ENCODE results near the gene SCN5A. TPM values are rescaled to one million over a fixed set of nuclear protein-coding genes. Genes with fewer than 3 reads are reported as not detected.

The SCN5A gene
- polyA plus RNA-seq (2012; ENCODE audit: insufficient read depth, insufficient read length, low read depth), result 1.4 TPM

GRCh38 chr3:38649500-38650247 is at the start of gene SCN5A:
TSS of gene SCN5A (minus strand) at chr3:38649687. CDS start at chr3:38633307, 16,380 bp downstream.
- Histone ChIP-seq H3K9me3 (no peaks in the 10 kb centered on the region), H3K4me1 (no peaks in the 10 kb centered on the region), H3K4me3 (ENCODE audit: low read depth, low read length) (peak within 1 kb of the TSS; percentile 54), H3K36me3 (no peaks in the 10 kb centered on the region), H3K27me3 (no peaks in the 10 kb centered on the region)
- TF ChIP-seq CTCF (IDR thresholded peaks at IDR 0.05; ENCODE audit: low read depth, low read length), result no peak
- peak; percentile 61 for DNase-seq

DNA sequence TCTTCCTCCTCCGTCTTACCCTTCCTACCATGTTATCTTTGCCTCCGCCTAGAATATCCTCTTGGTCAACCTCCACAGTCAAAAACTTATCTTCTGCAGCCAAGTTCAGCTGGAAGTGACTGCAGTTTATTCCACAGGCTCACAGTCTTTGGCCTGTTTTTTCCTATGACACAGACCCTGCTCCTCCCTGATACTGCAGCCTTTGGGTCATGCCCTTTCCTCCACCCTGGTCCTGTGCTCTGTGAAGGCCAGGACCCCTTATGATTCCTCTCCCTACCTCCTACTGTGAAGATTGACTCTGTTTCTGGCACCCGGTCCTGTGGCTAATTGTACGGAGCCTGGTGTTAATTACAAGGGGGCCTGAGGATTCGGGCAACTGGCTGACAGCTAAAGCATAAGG is 49.3 kb upstream of the SCN5A start:
- Histone ChIP-seq H3K9me3 (no peaks in the 10 kb centered on the region), H3K4me3 (ENCODE audit: low read depth, low read length) (no peak overlapping the region), H3K4me1 (no peaks in the 10 kb centered on the region), H3K36me3 (no peaks in the 10 kb centered on the region), H3K27me3 (no peaks in the 10 kb centered on the region)
- DNase-seq, result no peak
- no peak for TF ChIP-seq CTCF (IDR thresholded peaks at IDR 0.05; ENCODE audit: low read depth, low read length)

DNA sequence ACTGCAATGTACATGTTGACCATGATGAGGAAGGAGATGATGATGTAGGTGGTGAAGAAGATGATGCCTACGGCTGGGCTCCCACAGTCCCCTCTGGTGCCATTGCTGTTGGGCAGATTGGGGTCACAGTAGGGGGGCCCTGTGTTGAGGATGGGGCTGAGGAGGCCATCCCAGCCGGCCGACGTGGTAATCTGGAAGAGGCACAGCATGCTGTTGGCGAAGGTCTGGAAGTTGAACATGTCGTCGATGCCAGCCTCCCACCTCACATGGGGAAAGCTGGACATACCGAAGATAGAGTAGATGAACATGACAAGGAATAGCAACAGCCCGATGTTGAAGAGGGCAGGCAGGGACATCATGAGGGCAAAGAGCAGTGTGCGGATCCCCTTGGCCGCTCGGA is 48.6 kb upstream of the SCN5A start:
- Histone ChIP-seq H3K27me3 (no peaks in the 10 kb centered on the region), H3K4me1 (no peaks in the 10 kb centered on the region), H3K9me3 (no peaks in the 10 kb centered on the region), H3K36me3 (no peaks in the 10 kb centered on the region), H3K4me3 (ENCODE audit: low read depth, low read length) (no peak overlapping the region)
- TF ChIP-seq CTCF (IDR thresholded peaks at IDR 0.05; ENCODE audit: low read depth, low read length), result no peak
- no peak for DNase-seq

- no peak overlapping the region for H3K4me3 ChIP-seq (ENCODE audit: low read depth, low read length)
- H3K9me3 ChIP-seq, result no peaks in the 10 kb centered on the region
- no peaks in the 10 kb centered on the region for H3K36me3 ChIP-seq
- no peaks in the 10 kb centered on the region for H3K27me3 ChIP-seq
- no peak for DNase-seq
- H3K4me1 ChIP-seq, result no peaks in the 10 kb centered on the region
- TF ChIP-seq CTCF (IDR thresholded peaks at IDR 0.05; ENCODE audit: low read depth, low read length), result no peak
These were observed 46.5 kb upstream of the SCN5A start for GRCh38 chr3:38696034-38696433.

DNA sequence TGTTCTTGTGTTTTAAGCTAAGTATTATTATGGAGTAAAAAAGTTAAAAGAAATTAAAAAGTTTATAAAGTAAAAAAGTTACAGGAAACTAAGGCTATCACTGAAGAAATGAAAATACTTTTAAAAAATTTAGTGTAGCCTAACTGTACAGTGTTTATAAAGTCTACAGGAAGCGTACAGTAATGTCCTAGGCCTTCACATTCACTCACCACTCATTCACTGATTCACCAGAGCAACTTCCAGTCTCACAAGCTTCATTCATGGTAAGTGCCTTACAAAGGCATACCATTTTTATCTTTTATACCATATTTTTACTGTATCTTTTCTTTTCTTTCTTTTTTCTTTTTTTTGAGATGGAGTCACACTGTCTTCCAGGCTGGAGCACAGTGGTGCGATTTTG is 40.7 kb upstream of the SCN5A start:
- DNase-seq, result no peak
- no peaks in the 10 kb centered on the region for H3K27me3 ChIP-seq
- no peak overlapping the region for H3K4me3 ChIP-seq (ENCODE audit: low read depth, low read length)

More for the DNA sequence above, 40.7 kb upstream of the SCN5A start:
- Histone ChIP-seq H3K36me3 (no peaks in the 10 kb centered on the region), H3K4me1 (no peaks in the 10 kb centered on the region), H3K9me3 (no peaks in the 10 kb centered on the region)
- TF ChIP-seq CTCF (IDR thresholded peaks at IDR 0.05; ENCODE audit: low read depth, low read length), result no peak
